ENCODE measurements around the gene ARMH4. TPM values are rescaled to one million over a fixed set of nuclear protein-coding genes. Genes with fewer than 3 reads are reported as not detected.

ARMH4 gene
- total and polyA plus RNA-seq, 4 donors = 0.38 to 3.2 (median 0.54) TPM

- Histone ChIP-seq H3K27me3 (ENCODE audit: control insufficient read depth in 4 of 4, insufficient read depth in 4 of 4, low read length in 3 of 4) (no peaks in the 10 kb centered on the region), H3K4me1 (ENCODE audit: control insufficient read depth in 4 of 4, insufficient read depth in 4 of 4, low read length in 3 of 4) (no peaks in the 10 kb centered on the region), H3K4me3 (ENCODE audit: low read depth in 1 of 3, low read length in 3 of 3) (no peak overlapping the region), H3K9me3 (ENCODE audit: control insufficient read depth in 4 of 4, low read length in 3 of 4) (no peaks in the 10 kb centered on the region), H3K36me3 (ENCODE audit: control insufficient read depth in 4 of 4, insufficient read depth in 3 of 4, low read depth in 1 of 4, low read length in 3 of 4) (no peaks in the 10 kb centered on the region), H3K9ac (ENCODE audit: low read depth in 1 of 2, low read length in 2 of 2) (no peak overlapping the region), H3K27ac (ENCODE audit: low read depth in 1 of 2, low read length in 2 of 2) (no peak overlapping the region)
- TF ChIP-seq FOXA1 (IDR thresholded peaks at IDR 0.05) (no peak), JUND (IDR thresholded peaks at IDR 0.05) (no peak)
- no peak for DNase-seq (ENCODE audit: low spot score)
- WGBS = 91% methylated on average over 1 of the region's 1 CpG
Measured at GRCh38 chr14:58026219-58026618, 125.8 kb downstream of the ARMH4 start.

- Histone ChIP-seq H3K9ac (ENCODE audit: low read depth in 1 of 2, low read length in 2 of 2) (no peak overlapping the region), H3K9me3 (ENCODE audit: control insufficient read depth in 4 of 4, low read length in 3 of 4) (no peaks in the 10 kb centered on the region), H3K4me3 (ENCODE audit: low read depth in 1 of 3, low read length in 3 of 3) (no peak overlapping the region), H3K27me3 (ENCODE audit: control insufficient read depth in 4 of 4, insufficient read depth in 4 of 4, low read length in 3 of 4) (no peaks in the 10 kb centered on the region), H3K27ac (ENCODE audit: low read depth in 1 of 2, low read length in 2 of 2) (no peak overlapping the region), H3K36me3 (ENCODE audit: control insufficient read depth in 4 of 4, insufficient read depth in 3 of 4, low read depth in 1 of 4, low read length in 3 of 4) (no peaks in the 10 kb centered on the region), H3K4me1 (ENCODE audit: control insufficient read depth in 4 of 4, insufficient read depth in 4 of 4, low read length in 3 of 4) (no peaks in the 10 kb centered on the region)
- 84% methylated on average over 2 of the region's 2 CpGs for WGBS
- no peak for TF ChIP-seq GABPA (IDR thresholded peaks at IDR 0.05 in 1 of 2, conservative IDR thresholded peaks at IDR 0.05 in 1 of 2)
- no peak for TF ChIP-seq JUND (IDR thresholded peaks at IDR 0.05)
- TF ChIP-seq, protein P1, sequence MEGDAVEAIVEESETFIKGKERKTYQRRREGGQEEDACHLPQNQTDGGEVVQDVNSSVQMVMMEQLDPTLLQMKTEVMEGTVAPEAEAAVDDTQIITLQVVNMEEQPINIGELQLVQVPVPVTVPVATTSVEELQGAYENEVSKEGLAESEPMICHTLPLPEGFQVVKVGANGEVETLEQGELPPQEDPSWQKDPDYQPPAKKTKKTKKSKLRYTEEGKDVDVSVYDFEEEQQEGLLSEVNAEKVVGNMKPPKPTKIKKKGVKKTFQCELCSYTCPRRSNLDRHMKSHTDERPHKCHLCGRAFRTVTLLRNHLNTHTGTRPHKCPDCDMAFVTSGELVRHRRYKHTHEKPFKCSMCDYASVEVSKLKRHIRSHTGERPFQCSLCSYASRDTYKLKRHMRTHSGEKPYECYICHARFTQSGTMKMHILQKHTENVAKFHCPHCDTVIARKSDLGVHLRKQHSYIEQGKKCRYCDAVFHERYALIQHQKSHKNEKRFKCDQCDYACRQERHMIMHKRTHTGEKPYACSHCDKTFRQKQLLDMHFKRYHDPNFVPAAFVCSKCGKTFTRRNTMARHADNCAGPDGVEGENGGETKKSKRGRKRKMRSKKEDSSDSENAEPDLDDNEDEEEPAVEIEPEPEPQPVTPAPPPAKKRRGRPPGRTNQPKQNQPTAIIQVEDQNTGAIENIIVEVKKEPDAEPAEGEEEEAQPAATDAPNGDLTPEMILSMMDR (IDR thresholded peaks at IDR 0.05; ENCODE audit: low read depth, low read length, missing input control) = no peak
- TF ChIP-seq RAD21 (IDR thresholded peaks at IDR 0.05) = no peak
- TF ChIP-seq, protein P2, sequence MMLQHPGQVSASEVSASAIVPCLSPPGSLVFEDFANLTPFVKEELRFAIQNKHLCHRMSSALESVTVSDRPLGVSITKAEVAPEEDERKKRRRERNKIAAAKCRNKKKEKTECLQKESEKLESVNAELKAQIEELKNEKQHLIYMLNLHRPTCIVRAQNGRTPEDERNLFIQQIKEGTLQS (IDR thresholded peaks at IDR 0.05) = no peak
- TF ChIP-seq YY1 (IDR thresholded peaks at IDR 0.05) = no peak
- no peak for TF ChIP-seq FOXA2 (IDR thresholded peaks at IDR 0.05)
- no peak for TF ChIP-seq HNF4G (IDR thresholded peaks at IDR 0.05)
- TF ChIP-seq HNF4A (conservative IDR thresholded peaks at IDR 0.05) = no peak
- TF ChIP-seq REST (IDR thresholded peaks at IDR 0.05) = no peak
- no peak for TF ChIP-seq NR2F2 (IDR thresholded peaks at IDR 0.05)
- TF ChIP-seq TAF1 (conservative IDR thresholded peaks at IDR 0.05) = no peak
- TF ChIP-seq EGR1 (IDR thresholded peaks at IDR 0.05; ENCODE audit: low read depth in 2 of 2) = no peak
- TF ChIP-seq, protein P3, sequence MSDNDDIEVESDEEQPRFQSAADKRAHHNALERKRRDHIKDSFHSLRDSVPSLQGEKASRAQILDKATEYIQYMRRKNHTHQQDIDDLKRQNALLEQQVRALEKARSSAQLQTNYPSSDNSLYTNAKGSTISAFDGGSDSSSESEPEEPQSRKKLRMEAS (IDR thresholded peaks at IDR 0.05) = no peak
- TF ChIP-seq RXRA (IDR thresholded peaks at IDR 0.05) = no peak
- no peak for TF ChIP-seq ZBTB33 (IDR thresholded peaks at IDR 0.05)
- TF ChIP-seq SP1 (IDR thresholded peaks at IDR 0.05) = no peak
- no peak for TF ChIP-seq FOXA1 (IDR thresholded peaks at IDR 0.05)
- no peak for DNase-seq (ENCODE audit: low spot score)
Measured at GRCh38 chr14:58014778-58015177, 137.2 kb downstream of the ARMH4 start.

All from liver (tissue), 9 donors.